ENCODE data around the gene PLEKHF1.

PLEKHF1 gene

DNA sequence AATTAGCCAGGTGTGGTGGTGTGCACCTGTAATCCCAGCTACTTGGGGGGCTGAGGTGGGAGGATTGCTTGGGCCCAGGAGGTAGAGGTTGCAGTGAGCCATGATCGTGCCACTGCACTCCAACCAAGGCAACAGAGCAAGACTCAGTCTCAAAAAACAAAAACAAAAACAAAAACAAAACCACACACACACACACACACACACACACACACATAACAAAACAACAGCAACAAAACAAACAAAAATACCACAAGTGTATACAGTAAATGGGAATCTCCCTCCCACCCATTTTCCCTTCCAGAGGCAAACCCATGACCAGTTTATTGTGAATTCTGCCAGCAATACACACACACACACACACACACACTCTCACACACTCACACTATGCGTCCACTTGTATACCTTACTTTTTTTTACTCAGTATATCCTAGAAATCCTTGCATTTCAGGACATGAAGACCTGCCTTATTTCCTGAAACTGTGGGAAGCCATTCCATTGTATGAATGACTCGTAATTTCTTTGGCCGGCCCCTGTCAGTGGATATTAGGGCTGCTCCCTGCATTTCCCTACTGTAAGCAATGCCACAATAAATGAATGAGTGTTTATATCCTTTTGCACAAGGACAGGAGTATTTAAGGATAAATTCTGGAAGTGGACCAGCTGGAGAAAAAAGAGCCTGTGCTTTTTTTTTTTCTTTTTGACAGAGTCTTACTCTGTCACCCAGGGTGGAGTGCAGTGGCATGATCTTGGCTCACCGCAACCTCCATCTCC is 6.9 kb upstream of the PLEKHF1 start:
- TF ChIP-seq, protein P1, sequence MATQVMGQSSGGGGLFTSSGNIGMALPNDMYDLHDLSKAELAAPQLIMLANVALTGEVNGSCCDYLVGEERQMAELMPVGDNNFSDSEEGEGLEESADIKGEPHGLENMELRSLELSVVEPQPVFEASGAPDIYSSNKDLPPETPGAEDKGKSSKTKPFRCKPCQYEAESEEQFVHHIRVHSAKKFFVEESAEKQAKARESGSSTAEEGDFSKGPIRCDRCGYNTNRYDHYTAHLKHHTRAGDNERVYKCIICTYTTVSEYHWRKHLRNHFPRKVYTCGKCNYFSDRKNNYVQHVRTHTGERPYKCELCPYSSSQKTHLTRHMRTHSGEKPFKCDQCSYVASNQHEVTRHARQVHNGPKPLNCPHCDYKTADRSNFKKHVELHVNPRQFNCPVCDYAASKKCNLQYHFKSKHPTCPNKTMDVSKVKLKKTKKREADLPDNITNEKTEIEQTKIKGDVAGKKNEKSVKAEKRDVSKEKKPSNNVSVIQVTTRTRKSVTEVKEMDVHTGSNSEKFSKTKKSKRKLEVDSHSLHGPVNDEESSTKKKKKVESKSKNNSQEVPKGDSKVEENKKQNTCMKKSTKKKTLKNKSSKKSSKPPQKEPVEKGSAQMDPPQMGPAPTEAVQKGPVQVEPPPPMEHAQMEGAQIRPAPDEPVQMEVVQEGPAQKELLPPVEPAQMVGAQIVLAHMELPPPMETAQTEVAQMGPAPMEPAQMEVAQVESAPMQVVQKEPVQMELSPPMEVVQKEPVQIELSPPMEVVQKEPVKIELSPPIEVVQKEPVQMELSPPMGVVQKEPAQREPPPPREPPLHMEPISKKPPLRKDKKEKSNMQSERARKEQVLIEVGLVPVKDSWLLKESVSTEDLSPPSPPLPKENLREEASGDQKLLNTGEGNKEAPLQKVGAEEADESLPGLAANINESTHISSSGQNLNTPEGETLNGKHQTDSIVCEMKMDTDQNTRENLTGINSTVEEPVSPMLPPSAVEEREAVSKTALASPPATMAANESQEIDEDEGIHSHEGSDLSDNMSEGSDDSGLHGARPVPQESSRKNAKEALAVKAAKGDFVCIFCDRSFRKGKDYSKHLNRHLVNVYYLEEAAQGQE (IDR thresholded peaks at IDR 0.05; ENCODE audit: insufficient read depth in 1 of 2, low read depth in 2 of 2, low read length in 2 of 2) = no peak
- TF ChIP-seq SIN3A (IDR thresholded peaks at IDR 0.05; ENCODE audit: borderline replicate concordance, insufficient read depth, low read length) (no peak), TAF1 (IDR thresholded peaks at IDR 0.05; ENCODE audit: borderline replicate concordance, insufficient read depth, low read length) (no peak), FOXP2 (optimal IDR thresholded peaks at IDR 0.05; ENCODE audit: borderline replicate concordance, extremely low read depth, extremely low read length, insufficient read depth) (no peak), POLR2AphosphoS5 (IDR thresholded peaks at IDR 0.05; ENCODE audit: low read depth, low read length) (no peak)

DNA sequence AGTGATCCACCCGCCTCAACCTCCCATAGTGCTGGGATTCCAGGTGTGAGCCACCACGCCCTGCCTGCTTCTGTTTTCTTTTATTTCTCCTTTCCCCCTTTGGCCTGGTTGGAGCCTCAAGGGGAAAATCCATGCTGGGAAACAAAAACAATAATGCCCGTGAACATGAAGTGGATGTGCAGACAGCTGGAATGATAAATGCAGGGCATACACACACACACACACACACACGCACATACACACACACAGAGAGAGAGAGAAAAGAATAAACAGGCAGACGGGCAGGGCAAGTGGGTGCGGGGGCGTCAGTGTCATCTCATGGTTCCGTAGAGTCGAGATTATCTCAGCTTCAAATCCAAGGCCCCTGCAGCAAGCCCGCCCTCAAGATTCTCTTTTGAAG is 4.4 kb upstream of the PLEKHF1 start:
- TF ChIP-seq, protein P1 (IDR thresholded peaks at IDR 0.05; ENCODE audit: insufficient read depth in 1 of 2, low read depth in 2 of 2, low read length in 2 of 2) = no peak

DNA sequence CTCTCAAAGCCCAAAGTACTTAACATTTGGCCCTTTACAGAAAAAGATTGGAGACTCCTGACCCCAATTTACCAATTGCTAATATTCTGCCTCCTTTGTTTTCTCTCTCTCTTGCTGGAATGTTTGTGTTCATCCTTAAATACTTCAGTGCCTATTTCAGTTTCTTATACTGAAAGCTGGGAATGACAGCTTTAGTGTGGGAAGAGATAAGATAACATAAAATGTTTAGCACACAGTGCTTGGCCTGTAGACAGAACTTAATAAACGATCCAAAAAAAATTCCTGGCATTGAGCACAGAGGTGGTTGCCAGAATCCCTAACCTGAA is 3.0 kb upstream of the PLEKHF1 start:
- TF ChIP-seq SIN3A (IDR thresholded peaks at IDR 0.05; ENCODE audit: borderline replicate concordance, insufficient read depth, low read length) (no peak), POLR2AphosphoS5 (IDR thresholded peaks at IDR 0.05; ENCODE audit: low read depth, low read length) (no peak), FOXP2 (optimal IDR thresholded peaks at IDR 0.05; ENCODE audit: borderline replicate concordance, extremely low read depth, extremely low read length, insufficient read depth) (no peak), TAF1 (IDR thresholded peaks at IDR 0.05; ENCODE audit: borderline replicate concordance, insufficient read depth, low read length) (no peak)
- TF ChIP-seq, protein P1 (IDR thresholded peaks at IDR 0.05; ENCODE audit: insufficient read depth in 1 of 2, low read depth in 2 of 2, low read length in 2 of 2) = no peak

DNA sequence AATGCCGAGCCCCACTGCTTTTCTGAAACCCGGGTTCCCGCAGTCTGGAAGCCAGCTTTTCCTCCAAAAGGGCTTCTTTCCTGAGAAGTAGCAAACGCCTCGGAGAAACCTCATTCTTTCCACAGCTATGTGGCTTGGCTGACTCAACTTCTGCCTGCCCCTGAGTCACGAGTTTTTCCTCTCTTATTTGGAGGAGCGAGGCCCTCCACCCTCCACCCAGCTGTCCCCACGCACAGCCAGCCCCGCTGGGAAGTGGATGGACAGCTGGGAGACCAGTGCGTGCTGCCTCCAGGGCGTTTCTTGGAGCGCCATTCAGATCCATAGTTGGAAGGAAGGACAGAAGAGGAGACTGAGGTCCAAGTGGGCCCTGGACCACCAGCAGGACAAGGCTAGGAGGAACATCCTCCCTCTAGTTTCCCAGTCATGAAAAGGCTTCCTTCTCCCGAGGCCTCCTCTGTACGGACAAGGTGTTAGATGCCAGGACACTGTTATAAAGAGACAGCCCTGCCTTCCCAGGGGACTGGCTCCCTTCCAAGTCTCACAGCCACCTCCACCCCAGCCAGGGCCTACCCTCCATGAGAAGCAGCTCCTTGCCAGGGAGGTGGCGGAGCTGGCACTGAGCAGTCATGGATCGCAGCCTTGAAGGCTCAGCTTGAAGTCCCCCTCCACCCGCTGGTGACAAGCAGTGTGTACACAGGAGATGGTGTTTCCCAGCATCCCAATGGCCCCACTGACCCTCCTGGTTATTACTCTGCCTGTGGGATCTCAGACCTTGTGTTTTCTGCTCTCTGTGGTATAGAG is 2.5 kb upstream of the PLEKHF1 start:
- TF ChIP-seq, protein P1 (IDR thresholded peaks at IDR 0.05; ENCODE audit: insufficient read depth in 1 of 2, low read depth in 2 of 2, low read length in 2 of 2) = no peak
- TF ChIP-seq SIN3A (IDR thresholded peaks at IDR 0.05; ENCODE audit: borderline replicate concordance, insufficient read depth, low read length) (no peak), POLR2AphosphoS5 (IDR thresholded peaks at IDR 0.05; ENCODE audit: low read depth, low read length) (no peak), FOXP2 (optimal IDR thresholded peaks at IDR 0.05; ENCODE audit: borderline replicate concordance, extremely low read depth, extremely low read length, insufficient read depth) (no peak), TAF1 (IDR thresholded peaks at IDR 0.05; ENCODE audit: borderline replicate concordance, insufficient read depth, low read length) (no peak)
